ENCODE measurements around the gene SFTPB.
"Not testable (repeated sequence)": the region's sequence is repeated elsewhere in the genome, so short reads cannot be mapped to it uniquely, and the experiment has no call there.

Gene SFTPB

DNA sequence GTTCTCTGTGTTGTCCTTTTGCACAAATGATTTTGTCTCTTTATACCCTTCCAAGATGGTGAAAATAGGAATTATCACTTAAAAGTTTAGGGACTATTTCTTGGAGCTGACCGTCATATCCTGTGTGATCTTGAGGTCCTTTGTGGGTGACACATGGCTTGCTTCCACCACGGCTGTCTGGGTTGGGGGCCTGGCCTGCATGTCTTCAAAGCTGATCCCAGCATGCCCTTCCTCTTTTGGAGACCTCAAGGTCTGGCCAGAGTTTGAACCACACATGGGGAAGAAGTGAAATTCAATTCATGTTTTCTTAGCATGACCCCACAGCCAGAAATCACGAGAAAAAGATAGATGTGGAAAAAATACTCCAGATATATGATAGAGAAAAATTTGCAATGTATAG is 14.0 kb downstream of the SFTPB start:
- DNase-seq (ENCODE audit: low read depth), result no peak

- no peak for DNase-seq (ENCODE audit: low read depth)
Observed at GRCh38 chr2:85652056-85652455, 15.9 kb downstream of the SFTPB start.

DNA sequence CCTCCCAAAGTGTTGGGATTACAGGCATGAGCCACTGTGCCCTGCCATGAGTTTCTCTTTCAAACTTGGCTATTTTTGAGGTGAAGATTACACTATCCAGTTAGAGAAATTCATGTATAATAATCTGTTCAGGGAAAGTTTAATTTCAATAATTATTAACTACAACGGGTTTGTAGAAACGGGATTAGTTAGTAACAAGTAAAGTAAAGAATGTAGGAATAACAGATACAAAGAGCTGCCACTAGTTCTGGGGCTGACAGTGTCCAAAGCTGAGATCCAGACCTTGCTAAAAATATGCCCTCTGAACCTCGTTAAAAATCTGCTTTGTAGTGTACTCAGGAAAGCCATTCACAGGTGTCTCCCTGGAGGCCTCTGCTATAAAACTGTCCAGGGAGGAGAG is 16.9 kb downstream of the SFTPB start:
- DNase-seq (ENCODE audit: low read depth), result no peak

GRCh38 chr2:85650456-85650855 is 17.5 kb downstream of the SFTPB start:
- DNase-seq (ENCODE audit: low read depth), result no peak

GRCh38 chr2:85649201-85650190 is 18.5 kb downstream of the SFTPB start:
- DNase-seq (ENCODE audit: low read depth), result peak; percentile 65

DNA sequence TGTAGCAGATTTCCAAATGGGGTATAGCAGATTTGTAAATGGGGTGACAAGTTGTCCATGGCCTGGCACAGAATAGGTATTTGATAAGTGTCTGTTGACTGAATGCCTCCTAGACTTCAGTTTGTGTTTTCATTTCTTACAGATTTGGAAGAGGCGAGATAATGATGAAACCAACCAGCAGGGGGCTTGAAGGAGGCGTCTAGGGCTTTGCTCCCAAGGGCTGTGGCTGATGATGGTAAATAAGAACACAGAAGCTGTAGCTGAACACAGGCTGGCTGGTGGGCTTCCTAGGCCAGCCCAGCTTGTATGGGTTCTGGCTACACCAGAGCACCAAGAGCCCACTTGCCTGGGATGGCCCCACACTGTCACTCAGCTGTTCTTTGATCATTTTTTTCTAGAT is 19.4 kb downstream of the SFTPB start:
- DNase-seq (ENCODE audit: low read depth), result no peak

GRCh38 chr2:85647823-85648526 is 20.0 kb downstream of the SFTPB start:
- no peak for DNase-seq (ENCODE audit: low read depth)

GRCh38 chr2:85646166-85646565 is 21.8 kb downstream of the SFTPB start:
- DNase-seq (ENCODE audit: low read depth), result no peak

- no peak for DNase-seq (ENCODE audit: low read depth)
Observed at GRCh38 chr2:85644909-85645308, 23.1 kb downstream of the SFTPB start.

GRCh38 chr2:85642725-85643124 is 25.3 kb downstream of the SFTPB start:
- no peak for DNase-seq (ENCODE audit: low read depth)

GRCh38 chr2:85635636-85636035 is 32.4 kb downstream of the SFTPB start:
- no peak for DNase-seq (ENCODE audit: low read depth)

DNA sequence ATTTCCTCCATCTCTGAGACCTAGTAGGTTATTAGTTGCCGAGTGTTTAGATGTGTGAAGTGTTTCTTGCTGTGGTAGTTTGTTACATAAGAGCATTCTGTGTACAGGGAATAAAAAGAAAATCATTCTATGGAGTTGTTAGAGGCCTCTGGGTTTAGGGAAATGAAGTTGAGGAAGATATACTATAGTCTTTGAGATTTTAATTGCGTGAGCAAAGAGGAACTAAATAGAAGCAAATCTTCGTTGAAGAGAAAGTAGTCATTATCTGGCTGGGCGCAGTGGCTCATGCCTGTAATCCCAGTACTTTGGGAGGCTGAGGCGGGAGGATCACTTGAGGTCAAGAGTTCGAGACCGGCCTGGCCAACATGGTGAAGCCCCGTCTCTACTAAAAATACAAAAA is 33.0 kb downstream of the SFTPB start:
- DNase-seq (ENCODE audit: low read depth), result no peak

DNA sequence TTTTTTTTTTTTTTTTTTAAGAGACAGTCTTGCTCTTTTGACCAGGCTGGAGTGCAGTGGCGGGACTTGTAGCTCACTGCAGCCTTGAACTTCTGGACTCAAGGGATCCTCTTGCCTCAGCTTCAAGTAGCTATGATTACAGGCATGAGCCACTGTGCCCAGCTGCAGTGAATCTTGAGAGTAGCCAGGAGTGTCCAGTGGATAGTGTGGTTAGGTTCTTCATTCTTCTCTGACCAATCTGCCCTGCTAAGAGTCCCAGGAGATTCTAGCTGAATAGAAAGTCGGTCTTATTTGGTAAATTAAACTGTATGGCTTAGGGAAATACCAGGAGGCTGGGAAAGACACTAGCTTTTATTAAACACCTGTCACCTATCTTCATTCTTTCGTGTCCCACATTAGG is 36.7 kb downstream of the SFTPB start:
- DNase-seq (ENCODE audit: low read depth), result no peak

DNA sequence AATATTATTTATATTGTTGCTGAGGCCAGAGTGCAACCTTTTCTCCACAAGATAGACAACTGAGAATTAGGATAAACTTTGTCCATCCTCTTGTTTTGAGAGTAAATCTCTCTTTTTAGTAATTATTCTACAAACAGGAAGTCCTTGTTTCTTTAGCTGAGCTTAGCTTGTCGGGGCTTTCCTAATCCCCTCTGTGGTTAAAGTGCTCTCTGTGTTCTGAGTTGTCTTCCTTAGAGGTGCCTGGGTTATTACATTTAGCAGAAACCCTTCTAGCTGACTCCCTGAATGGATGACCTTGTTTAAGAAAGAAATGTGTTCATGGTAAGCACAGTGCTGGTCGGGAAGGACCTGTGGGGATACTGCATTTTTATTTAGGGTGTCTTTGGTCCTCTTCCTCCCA is 39.3 kb downstream of the SFTPB start:
- no peak for DNase-seq (ENCODE audit: low read depth)

DNA sequence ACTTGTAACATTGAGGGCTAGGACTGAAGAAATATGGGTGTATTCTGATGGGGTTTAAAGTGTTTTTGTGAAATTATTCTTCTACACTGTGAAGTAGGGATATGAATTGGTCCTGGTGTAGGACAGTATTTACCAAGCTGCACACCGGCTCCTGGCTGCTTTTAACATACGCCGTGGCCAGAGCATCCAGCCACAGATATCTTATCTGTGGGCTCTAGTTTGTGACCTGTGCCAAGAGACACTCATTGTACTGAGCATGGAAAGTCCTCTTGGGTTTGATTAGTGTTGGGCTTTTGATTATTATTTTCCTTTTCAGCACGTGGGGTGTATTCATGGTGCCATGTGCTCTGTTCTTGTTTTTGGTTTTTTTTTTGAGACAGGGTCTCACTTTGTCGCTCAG is 44.0 kb downstream of the SFTPB start:
- no peak for DNase-seq (ENCODE audit: low read depth)

- DNase-seq (ENCODE audit: low read depth), result no peak
Observed at GRCh38 chr2:85621338-85621737, 46.7 kb downstream of the SFTPB start.

- DNase-seq (ENCODE audit: low read depth), result no peak
Observed at GRCh38 chr2:85619617-85620016, 48.4 kb downstream of the SFTPB start.

- not testable (repeated sequence) for DNase-seq (ENCODE audit: low read depth)
Observed at GRCh38 chr2:85617723-85618122, 50.3 kb downstream of the SFTPB start.

- DNase-seq (ENCODE audit: low read depth), result no peak
Observed at GRCh38 chr2:85615413-85615728, 52.6 kb downstream of the SFTPB start.

DNA sequence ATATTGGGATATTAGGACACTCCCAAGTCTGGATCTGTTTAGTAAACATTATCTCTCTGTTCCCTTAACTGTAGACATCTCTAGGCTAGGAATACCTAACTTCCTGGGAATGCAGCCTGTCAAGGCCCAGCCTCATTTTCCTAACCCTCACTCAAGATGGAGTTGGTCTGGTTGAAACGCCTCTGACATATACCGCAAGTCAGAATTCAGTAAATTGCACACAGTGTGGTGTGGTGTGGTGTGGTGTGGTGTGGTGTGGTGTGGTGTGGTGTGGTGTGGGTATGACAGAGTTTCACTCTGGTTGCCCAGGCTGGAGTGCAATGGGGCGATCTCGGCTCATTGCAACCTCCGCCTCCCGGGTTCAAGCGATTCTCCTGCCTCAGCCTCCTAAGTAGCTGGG is 53.2 kb downstream of the SFTPB start:
- not testable (repeated sequence) for DNase-seq (ENCODE audit: low read depth)

DNA sequence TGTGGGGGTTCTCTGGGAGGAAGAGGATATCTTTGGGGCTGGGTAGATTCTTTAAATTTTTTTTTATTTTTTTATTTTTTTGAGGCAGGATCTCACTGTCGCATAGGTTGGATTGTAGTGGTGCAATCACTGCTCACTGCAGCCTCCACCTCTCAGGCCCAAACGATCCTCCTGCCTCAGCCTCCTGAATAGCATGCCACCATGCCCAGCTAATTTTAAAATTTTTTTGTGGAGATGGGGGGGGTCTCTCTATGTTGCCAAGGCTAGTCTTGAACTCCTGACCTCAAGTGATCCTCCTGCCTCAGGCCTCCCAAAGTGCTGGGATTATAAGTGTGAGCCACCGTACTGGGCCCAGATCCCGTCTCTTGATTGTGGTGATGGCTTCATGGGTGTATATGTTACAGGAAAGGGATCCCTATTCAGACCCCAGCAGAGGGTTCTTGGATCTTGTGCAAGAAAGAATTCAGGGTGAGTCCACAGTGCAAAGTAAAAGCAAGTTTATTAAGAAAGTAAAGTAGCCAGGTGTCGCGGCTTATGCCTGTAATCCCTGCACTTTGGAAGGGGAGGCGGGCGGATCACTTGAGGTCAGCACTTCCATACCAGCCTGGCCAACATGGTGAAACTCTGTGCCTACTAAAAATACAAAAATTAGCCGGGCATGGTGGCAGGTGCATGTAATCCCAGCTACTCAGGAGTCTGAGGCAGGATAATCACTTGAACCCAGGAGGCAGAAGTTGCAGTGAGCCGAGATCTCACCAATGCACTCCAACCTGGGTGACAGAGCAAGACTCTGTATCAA is 54.1 kb downstream of the SFTPB start:
- no peak for DNase-seq (ENCODE audit: low read depth)

GRCh38 chr2:85611705-85612587 is 56.1 kb downstream of the SFTPB start, which contains the start of gene C2orf68:
Gene C2orf68 (minus strand): TSS chr2:85612066. CDS start chr2:85611984, 82 bp downstream.
- DNase-seq (ENCODE audit: low read depth), result no peak

Data from HS-5 (cell line).